HFFc6 (cell line): ENCODE measurements around the gene TAX1BP1. TPM values are rescaled to one million over a fixed set of nuclear protein-coding genes. Genes with fewer than 3 reads are reported as not detected.
A peak's percentile ranks its signal among the peaks of the same experiment; 100 is the strongest.

ENCODE experiments used
- DNase-seq: peaks from one replicate; pipeline ENCODE4 v3.0.0-alpha.2; 2018
- H3K27ac Mint-ChIP-seq: 2 replicates; pipeline ENCODE4 v1.8.0; 2020; ENCODE audit warnings: mild to moderate bottlenecking, mixed read lengths
- H3K27me3 Mint-ChIP-seq: 2 replicates; pipeline ENCODE4 v1.8.0; 2021; ENCODE audit warnings: mild to moderate bottlenecking, moderate library complexity, mixed read lengths; ENCODE audit not compliant: insufficient read depth
- H3K36me3 Mint-ChIP-seq: 2 replicates; pipeline ENCODE4 v1.8.0; 2021; ENCODE audit warnings: low read depth, mixed read lengths
- H3K4me1 Mint-ChIP-seq: 2 replicates; pipeline ENCODE4 v1.8.0; 2020; ENCODE audit warnings: low read depth, mixed read lengths
- H3K4me3 Mint-ChIP-seq: 2 replicates; pipeline ENCODE4 v1.8.0; 2020; ENCODE audit warnings: mild to moderate bottlenecking, moderate library complexity, mixed read lengths
- H3K9me3 Mint-ChIP-seq: 2 replicates; pipeline ENCODE4 v1.8.0; 2020; ENCODE audit warnings: mild to moderate bottlenecking, mixed read lengths
- total RNA-seq, 6 experiments: library from RNA; stranded (reverse); fragmentation: NEBNext Ultra II Directional; extraction: Animal tissue kit (Norgen Biotek cat#: 25700); gene quantifications; 2 replicates in 1 of 6; 3 replicates in 5 of 6; pipeline ENCODE4 v1.2.3, GENCODE V29; 2021
- TF ChIP-seq, protein P1 (sequence below): fragments of 200-600 bp; sonication (generic); IDR thresholded peaks from 2 replicates; pipeline ENCODE4 v1.5.0; 2021; ENCODE audit warnings: antibody characterized with exemption, mild to moderate bottlenecking

TAX1BP1 gene
- total RNA-seq, 6 experiments from 2014 or later = 106 to 138 (median 120) TPM

DNA sequence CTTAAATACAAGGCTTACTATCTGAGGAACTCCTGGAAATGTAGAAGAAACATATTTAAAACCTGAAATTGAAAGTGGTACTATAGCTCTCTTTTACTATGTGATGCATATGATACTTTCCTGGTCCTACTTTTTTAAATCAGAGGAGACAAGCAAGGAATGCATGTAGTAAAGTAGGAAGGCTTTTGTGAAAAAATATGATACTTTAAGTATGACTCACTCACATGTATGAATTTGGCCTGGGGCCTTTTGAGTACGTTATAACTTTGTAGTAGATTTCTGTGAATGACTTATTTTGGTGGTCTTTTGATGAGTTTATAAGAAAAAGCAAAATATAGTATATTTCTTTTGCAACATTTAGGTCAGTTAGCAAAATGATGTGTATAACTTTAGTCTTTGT lies 53.8 kb downstream of the TAX1BP1 start:
- TF ChIP-seq, protein P1, sequence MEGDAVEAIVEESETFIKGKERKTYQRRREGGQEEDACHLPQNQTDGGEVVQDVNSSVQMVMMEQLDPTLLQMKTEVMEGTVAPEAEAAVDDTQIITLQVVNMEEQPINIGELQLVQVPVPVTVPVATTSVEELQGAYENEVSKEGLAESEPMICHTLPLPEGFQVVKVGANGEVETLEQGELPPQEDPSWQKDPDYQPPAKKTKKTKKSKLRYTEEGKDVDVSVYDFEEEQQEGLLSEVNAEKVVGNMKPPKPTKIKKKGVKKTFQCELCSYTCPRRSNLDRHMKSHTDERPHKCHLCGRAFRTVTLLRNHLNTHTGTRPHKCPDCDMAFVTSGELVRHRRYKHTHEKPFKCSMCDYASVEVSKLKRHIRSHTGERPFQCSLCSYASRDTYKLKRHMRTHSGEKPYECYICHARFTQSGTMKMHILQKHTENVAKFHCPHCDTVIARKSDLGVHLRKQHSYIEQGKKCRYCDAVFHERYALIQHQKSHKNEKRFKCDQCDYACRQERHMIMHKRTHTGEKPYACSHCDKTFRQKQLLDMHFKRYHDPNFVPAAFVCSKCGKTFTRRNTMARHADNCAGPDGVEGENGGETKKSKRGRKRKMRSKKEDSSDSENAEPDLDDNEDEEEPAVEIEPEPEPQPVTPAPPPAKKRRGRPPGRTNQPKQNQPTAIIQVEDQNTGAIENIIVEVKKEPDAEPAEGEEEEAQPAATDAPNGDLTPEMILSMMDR = no peak
- Mint-ChIP-seq H3K9me3 (no peaks in the 10 kb centered on the region), H3K36me3 (peaks cover 28% of the 10 kb centered on the region), H3K27me3 (no peaks in the 10 kb centered on the region; the same call in 1 of the 2 replicates), H3K27ac (peak overlapping the region; percentile 29; the same call in 1 of the 2 replicates), H3K4me1 (peaks cover 21% of the 10 kb centered on the region), H3K4me3 (peak overlapping the region; percentile 21; the same call in 1 of the 2 replicates)
- DNase-seq = peak; percentile 38

DNA sequence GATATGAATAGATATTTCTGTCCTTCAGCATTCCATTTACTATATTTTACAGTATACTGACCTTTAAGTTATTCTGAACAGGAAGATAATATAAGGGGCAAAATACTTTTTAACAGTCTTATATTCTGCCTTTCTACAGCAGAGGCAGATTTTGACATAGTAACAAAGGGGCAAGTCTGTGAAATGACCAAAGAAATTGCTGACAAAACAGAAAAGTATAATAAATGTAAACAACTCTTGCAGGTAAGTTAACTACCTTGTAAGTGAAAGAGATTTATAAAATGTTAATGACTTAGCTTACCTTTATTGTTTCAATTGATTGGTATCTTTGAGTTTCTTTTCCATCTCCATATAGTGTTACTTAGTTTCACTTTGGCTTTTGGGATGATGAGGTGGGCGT lies 56.0 kb downstream of the TAX1BP1 start:
- H3K27ac Mint-ChIP-seq = no peak overlapping the region
- TF ChIP-seq, protein P1 = no peak
- peaks cover 28% of the 10 kb centered on the region for H3K36me3 Mint-ChIP-seq
- H3K4me3 Mint-ChIP-seq = no peak overlapping the region
- DNase-seq = no peak
- H3K9me3 Mint-ChIP-seq = no peaks in the 10 kb centered on the region
- H3K4me1 Mint-ChIP-seq = peaks cover 21% of the 10 kb centered on the region
- no peaks in the 10 kb centered on the region; the same call in 1 of the 2 replicates for H3K27me3 Mint-ChIP-seq

DNA sequence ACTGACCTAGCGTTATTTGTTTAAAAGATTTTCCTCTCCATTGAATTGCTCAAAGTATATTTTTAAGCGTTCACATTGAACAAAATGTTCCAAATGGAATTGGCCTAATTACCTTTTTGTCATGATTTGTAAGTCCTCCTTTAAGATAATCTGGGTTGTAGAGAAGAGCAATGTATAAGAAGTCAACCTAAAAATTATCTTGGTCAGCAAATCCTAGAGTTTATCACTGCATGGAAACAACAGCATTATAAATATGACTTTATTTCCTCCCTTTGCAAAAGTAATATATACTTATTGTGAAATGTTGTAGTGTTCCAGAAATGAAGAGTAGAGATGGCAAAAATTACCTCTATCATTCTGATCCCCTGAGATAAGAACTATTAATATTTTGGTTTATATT lies 59.2 kb downstream of the TAX1BP1 start:
- Mint-ChIP-seq H3K4me1 (no peaks in the 10 kb centered on the region; the same call in 1 of the 2 replicates), H3K9me3 (no peaks in the 10 kb centered on the region), H3K27me3 (no peaks in the 10 kb centered on the region; the same call in none of the 2 replicates), H3K4me3 (no peak overlapping the region), H3K36me3 (peaks cover 12% of the 10 kb centered on the region), H3K27ac (no peak overlapping the region)
- no peak for DNase-seq
- TF ChIP-seq, protein P1 = no peak

DNA sequence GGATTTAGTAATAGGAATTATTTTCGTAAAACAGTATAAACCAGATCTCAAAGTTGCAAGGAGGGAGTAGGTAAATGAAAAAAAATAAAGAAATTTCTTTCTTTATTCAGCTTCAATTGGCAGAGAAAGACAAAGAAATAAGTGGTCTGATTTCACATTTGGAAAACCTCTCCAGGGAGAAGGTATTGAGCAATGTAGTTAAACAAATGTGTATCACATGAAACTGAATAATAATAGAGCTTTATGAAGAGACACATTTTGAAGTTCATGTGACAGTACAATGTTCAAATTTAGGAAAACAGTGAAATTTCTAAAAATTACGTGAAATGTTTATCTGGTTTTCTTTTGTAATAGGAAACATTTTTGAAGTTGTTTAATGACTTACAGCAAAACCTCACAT lies 63.0 kb downstream of the TAX1BP1 start:
- Mint-ChIP-seq H3K4me1 (peaks cover 12% of the 10 kb centered on the region), H3K36me3 (peaks cover 8% of the 10 kb centered on the region; the same call in 1 of the 2 replicates), H3K27me3 (no peaks in the 10 kb centered on the region; the same call in none of the 2 replicates), H3K4me3 (no peak overlapping the region), H3K27ac (no peak overlapping the region), H3K9me3 (no peaks in the 10 kb centered on the region)
- TF ChIP-seq, protein P1 = no peak
- no peak for DNase-seq

DNA sequence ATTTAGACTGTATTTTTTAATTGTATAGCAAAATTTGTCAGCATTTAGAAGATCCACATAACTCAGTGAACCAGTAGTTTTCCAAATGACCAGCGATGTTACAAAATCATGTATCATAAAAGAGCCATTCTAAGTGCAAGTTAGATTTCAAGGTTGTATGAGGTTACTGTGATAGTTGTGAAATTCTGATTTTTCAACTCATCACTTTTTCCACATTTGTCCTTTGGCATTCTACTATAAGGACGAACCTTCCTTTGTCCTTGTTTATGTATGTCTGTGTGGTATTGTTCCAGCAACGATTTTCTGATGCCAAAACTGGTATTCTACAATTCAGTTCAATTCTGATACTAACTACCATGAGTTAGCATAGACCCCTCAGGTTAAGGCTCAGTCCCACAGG lies 64.2 kb downstream of the TAX1BP1 start:
- DNase-seq = no peak
- Mint-ChIP-seq H3K4me3 (no peak overlapping the region), H3K27me3 (no peaks in the 10 kb centered on the region; the same call in 1 of the 2 replicates), H3K9me3 (no peaks in the 10 kb centered on the region), H3K36me3 (peaks cover 8% of the 10 kb centered on the region; the same call in 1 of the 2 replicates), H3K27ac (no peak overlapping the region), H3K4me1 (peaks cover 23% of the 10 kb centered on the region)
- TF ChIP-seq, protein P1 = no peak
